K562 (cell line): ENCODE data around the gene LY6G6F. TPM values are rescaled to one million over a fixed set of nuclear protein-coding genes. Genes with fewer than 3 reads are reported as not detected.

ENCODE experiments used
- CEBPG ChIP-seq, 3 experiments: fragments of 200-800 bp in 1 of 3; sonication (Bioruptor generic) in 1 of 3; sonication (generic) in 1 of 3; formaldehyde crosslinking in 1 of 3; IDR thresholded peaks in 2 of 3; conservative IDR thresholded peaks in 1 of 3; 2 replicates each; pipeline versions ENCODE4 v1.6.1 to v1.8.0; 2016 to 2022; ENCODE audit warnings: missing compliant biosample characterization in 2 of 3, missing genetic modification characterization in 2 of 3, mild to moderate bottlenecking in 1 of 3, missing genetic modification reagents in 1 of 3
- CTBP1 ChIP-seq: fragments of 450-650 bp; IDR thresholded peaks from 2 replicates; pipeline ENCODE4 v1.6.1; 2016; ENCODE audit warnings: borderline replicate concordance
- ELF2 ChIP-seq: fragments of 250-450 bp; sonication (Bioruptor Pico); IDR thresholded peaks from 2 replicates; pipeline ENCODE4 v1.5.0; 2021; ENCODE audit warnings: mild to moderate bottlenecking
- MAFK ChIP-seq: IDR thresholded peaks from 2 replicates; pipeline ENCODE4 v1.6.1; 2011; ENCODE audit warnings: low read length, improper control_type of control experiment
- STAT5A ChIP-seq: IDR thresholded peaks from 2 replicates; pipeline ENCODE4 v1.6.1; 2012; ENCODE audit warnings: low read length, inconsistent platforms, borderline replicate concordance
- STAT5B ChIP-seq: fragments of 250-450 bp; sonication (Bioruptor Pico); IDR thresholded peaks from 2 replicates; pipeline ENCODE4 v1.8.0; 2021; ENCODE audit warnings: mild to moderate bottlenecking, inconsistent platforms
- SUPT5H ChIP-seq: fragments of 450-650 bp; IDR thresholded peaks from 2 replicates; pipeline ENCODE4 v1.6.1; 2016
- TCF7L2 ChIP-seq: fragments of 150-350 bp; IDR thresholded peaks from 2 replicates; pipeline ENCODE4 v1.6.1; 2016; ENCODE audit warnings: low read depth, mild to moderate bottlenecking, low read length, moderate library complexity
- TEAD1 ChIP-seq, 2 experiments: fragments of 450-650 bp in 1 of 2; sonication (generic) in 1 of 2; formaldehyde crosslinking; IDR thresholded peaks; 2 replicates each; pipeline versions ENCODE4 v1.4.0 to v1.8.0; 2020 to 2022; ENCODE audit warnings: mild to moderate bottlenecking in 2 of 2, missing genetic modification reagents in 1 of 2
- ZBTB17 ChIP-seq: fragments of 450-650 bp; formaldehyde crosslinking; IDR thresholded peaks from 2 replicates; pipeline ENCODE4 v1.4.0; 2020; ENCODE audit warnings: mild to moderate bottlenecking
- ZNF239 ChIP-seq: fragments of 250-450 bp; sonication (Bioruptor Pico); IDR thresholded peaks from 2 replicates; pipeline ENCODE4 v1.4.0; 2020; ENCODE audit warnings: mild to moderate bottlenecking
- polyA plus RNA-seq, 8 experiments: library from polyadenylated mRNA; depleted of rRNA in 4 of 8; stranded (reverse) in 5 of 8; unstranded in 3 of 8; fragments of >200 nt; fragmentation: Nextera tagmentation in 2 of 8; fragmentation: Illumina TruSeq in 1 of 8; extraction: Ambion mirVana in 2 of 8; extraction: Trizol in 1 of 8; gene quantifications; 2 replicates each; pipeline versions ENCODE4 v1.2.1 to v1.2.3, GENCODE V29; 2011 to 2014; ENCODE audit warnings: inconsistent platforms in 1 of 8, missing spikeins in 1 of 8
- total RNA-seq, 7 experiments: library from RNA; depleted of rRNA in 6 of 7; stranded (reverse); fragments of >200 nt in 6 of 7; fragmentation: Illumina TruSeq in 2 of 7; extraction: Trizol in 2 of 7; gene quantifications; 2 replicates each; pipeline versions ENCODE4 v1.2.1 to v1.2.3, GENCODE V29; 2011 to 2021; ENCODE audit warnings: low replicate concordance in 1 of 7
- TF ChIP-seq, protein P1 (sequence below): fragments of 150-350 bp; IDR thresholded peaks from 2 replicates; pipeline ENCODE4 v1.6.1; 2014; ENCODE audit warnings: low read depth, mild to moderate bottlenecking, low read length, borderline replicate concordance
- TF ChIP-seq, protein P2 (sequence below): fragments of 250-450 bp; sonication (Bioruptor Pico); IDR thresholded peaks from 2 replicates; pipeline ENCODE4 v1.5.0; 2021
- TF ChIP-seq, protein P3 (sequence below): sonication (generic); formaldehyde crosslinking; IDR thresholded peaks from 2 replicates; pipeline ENCODE4 v1.8.1; 2023; ENCODE audit warnings: mild to moderate bottlenecking, missing genetic modification reagents
- TF ChIP-seq, protein P4 (sequence below): fragments of 450-650 bp; formaldehyde crosslinking; IDR thresholded peaks from 2 replicates; pipeline ENCODE4 v1.4.0; 2020; ENCODE audit warnings: mild to moderate bottlenecking, moderate library complexity
- TF ChIP-seq, protein P5 (sequence below): fragments of 250-450 bp; sonication (Bioruptor Pico); IDR thresholded peaks from 2 replicates; pipeline ENCODE4 v1.8.0; 2021; ENCODE audit warnings: moderate library complexity, mild to moderate bottlenecking, inconsistent platforms

LY6G6F gene
- total and polyA plus RNA-seq, 9 of the 15 experiments (the other 6 are each of a cell fraction or from before 2014, with no cell fraction given), result 0.14 to 0.50 (median 0.28) TPM; not detected in 2

DNA sequence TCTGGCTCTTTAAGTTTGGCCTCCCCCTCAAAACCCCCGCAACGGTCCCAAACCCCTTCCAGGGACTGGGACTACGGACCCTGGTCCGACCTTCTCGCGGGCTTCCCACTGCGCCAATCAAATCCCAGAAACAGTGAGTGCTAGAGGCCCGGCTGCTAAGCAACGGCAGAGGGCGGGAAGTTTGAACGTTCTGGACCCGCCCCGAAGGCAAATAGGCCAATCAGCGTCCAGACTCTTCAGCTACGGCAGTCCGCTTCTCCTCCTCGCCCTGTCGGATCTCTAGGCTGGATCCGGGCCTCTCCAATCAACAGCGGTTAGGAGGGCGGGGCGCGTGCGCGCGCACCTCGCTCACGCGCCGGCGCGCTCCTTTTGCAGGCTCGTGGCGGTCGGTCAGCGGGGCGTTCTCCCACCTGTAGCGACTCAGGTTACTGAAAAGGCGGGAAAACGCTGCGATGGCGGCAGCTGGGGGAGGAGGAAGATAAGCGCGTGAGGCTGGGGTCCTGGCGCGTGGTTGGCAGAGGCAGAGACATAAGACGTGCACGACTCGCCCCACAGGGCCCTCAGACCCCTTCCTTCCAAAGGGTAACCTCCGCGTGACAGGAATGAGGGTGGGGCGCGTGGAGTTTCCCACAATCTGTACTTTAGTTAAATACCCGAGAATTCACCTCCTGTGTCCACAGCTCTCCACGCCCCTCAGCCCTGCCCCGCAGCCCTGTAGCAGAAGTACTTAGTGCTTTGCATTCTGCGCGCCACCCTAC is 33.2 kb downstream of the LY6G6F start, which contains the start of gene MSH5 (continued):
- TF ChIP-seq, protein P1, sequence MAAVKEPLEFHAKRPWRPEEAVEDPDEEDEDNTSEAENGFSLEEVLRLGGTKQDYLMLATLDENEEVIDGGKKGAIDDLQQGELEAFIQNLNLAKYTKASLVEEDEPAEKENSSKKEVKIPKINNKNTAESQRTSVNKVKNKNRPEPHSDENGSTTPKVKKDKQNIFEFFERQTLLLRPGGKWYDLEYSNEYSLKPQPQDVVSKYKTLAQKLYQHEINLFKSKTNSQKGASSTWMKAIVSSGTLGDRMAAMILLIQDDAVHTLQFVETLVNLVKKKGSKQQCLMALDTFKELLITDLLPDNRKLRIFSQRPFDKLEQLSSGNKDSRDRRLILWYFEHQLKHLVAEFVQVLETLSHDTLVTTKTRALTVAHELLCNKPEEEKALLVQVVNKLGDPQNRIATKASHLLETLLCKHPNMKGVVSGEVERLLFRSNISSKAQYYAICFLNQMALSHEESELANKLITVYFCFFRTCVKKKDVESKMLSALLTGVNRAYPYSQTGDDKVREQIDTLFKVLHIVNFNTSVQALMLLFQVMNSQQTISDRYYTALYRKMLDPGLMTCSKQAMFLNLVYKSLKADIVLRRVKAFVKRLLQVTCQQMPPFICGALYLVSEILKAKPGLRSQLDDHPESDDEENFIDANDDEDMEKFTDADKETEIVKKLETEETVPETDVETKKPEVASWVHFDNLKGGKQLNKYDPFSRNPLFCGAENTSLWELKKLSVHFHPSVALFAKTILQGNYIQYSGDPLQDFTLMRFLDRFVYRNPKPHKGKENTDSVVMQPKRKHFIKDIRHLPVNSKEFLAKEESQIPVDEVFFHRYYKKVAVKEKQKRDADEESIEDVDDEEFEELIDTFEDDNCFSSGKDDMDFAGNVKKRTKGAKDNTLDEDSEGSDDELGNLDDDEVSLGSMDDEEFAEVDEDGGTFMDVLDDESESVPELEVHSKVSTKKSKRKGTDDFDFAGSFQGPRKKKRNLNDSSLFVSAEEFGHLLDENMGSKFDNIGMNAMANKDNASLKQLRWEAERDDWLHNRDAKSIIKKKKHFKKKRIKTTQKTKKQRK, result peak; percentile 87
- TF ChIP-seq, protein P2, sequence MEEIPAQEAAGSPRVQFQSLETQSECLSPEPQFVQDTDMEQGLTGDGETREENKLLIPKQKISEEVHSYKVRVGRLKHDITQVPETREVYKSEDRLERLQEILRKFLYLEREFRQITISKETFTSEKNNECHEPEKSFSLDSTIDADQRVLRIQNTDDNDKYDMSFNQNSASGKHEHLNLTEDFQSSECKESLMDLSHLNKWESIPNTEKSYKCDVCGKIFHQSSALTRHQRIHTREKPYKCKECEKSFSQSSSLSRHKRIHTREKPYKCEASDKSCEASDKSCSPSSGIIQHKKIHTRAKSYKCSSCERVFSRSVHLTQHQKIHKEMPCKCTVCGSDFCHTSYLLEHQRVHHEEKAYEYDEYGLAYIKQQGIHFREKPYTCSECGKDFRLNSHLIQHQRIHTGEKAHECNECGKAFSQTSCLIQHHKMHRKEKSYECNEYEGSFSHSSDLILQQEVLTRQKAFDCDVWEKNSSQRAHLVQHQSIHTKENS (CRISPR knock-in tag), result no peak
- TF ChIP-seq TEAD1 (CRISPR knock-in tag; IDR thresholded peaks at IDR 0.05) (peak; percentile 51 to 98; a peak in 3 of 4 replicates), ZNF239 (CRISPR knock-in tag) (no peak), CEBPG (CRISPR knock-in tag; IDR thresholded peaks at IDR 0.05) (peak; percentile 63; the same call in 1 of the 2 replicates), CEBPG (tag; conservative IDR thresholded peaks at IDR 0.05 in 1 of 2, IDR thresholded peaks at IDR 0.05 in 1 of 2) (no peak), TCF7L2 (peak; percentile 29; the same call in 1 of the 2 replicates), MAFK (no peak; the same call in 1 of the 2 replicates), STAT5B (CRISPR knock-in tag) (no peak), STAT5A (no peak), ELF2 (CRISPR knock-in tag) (no peak), SUPT5H (peak; percentile 92), ZBTB17 (CRISPR knock-in tag) (peak; percentile 72), CTBP1 (no peak)
- TF ChIP-seq, protein P3, sequence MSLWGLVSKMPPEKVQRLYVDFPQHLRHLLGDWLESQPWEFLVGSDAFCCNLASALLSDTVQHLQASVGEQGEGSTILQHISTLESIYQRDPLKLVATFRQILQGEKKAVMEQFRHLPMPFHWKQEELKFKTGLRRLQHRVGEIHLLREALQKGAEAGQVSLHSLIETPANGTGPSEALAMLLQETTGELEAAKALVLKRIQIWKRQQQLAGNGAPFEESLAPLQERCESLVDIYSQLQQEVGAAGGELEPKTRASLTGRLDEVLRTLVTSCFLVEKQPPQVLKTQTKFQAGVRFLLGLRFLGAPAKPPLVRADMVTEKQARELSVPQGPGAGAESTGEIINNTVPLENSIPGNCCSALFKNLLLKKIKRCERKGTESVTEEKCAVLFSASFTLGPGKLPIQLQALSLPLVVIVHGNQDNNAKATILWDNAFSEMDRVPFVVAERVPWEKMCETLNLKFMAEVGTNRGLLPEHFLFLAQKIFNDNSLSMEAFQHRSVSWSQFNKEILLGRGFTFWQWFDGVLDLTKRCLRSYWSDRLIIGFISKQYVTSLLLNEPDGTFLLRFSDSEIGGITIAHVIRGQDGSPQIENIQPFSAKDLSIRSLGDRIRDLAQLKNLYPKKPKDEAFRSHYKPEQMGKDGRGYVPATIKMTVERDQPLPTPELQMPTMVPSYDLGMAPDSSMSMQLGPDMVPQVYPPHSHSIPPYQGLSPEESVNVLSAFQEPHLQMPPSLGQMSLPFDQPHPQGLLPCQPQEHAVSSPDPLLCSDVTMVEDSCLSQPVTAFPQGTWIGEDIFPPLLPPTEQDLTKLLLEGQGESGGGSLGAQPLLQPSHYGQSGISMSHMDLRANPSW (CRISPR knock-in tag), result peak; percentile 96
- TF ChIP-seq, protein P4, sequence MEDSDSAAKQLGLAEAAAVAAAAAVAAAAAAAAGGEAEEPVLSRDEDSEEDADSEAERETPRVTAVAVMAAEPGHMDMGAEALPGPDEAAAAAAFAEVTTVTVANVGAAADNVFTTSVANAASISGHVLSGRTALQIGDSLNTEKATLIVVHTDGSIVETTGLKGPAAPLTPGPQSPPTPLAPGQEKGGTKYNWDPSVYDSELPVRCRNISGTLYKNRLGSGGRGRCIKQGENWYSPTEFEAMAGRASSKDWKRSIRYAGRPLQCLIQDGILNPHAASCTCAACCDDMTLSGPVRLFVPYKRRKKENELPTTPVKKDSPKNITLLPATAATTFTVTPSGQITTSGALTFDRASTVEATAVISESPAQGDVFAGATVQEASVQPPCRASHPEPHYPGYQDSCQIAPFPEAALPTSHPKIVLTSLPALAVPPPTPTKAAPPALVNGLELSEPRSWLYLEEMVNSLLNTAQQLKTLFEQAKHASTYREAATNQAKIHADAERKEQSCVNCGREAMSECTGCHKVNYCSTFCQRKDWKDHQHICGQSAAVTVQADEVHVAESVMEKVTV, result no peak
- TF ChIP-seq, protein P5, sequence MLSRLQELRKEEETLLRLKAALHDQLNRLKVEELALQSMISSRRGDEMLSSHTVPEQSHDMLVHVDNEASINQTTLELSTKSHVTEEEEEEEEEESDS, result no peak
